Liver (tissue), 9 donors: ENCODE data around the gene CYP3A5. TPM values are rescaled to one million over a fixed set of nuclear protein-coding genes. Genes with fewer than 3 reads are reported as not detected.

Experiments
- DNase-seq: peaks from one replicate; pipeline ENCODE4 v3.0.0-alpha.2; 2017; ENCODE audit warnings: low spot score
- H3K27ac ChIP-seq, 2 donors: one replicate each; pipeline ENCODE4 v1.7.0; 2013; ENCODE audit warnings: inconsistent platforms in 2 of 2, low read length in 2 of 2, control low read depth in 1 of 2, low read depth in 1 of 2, mild to moderate bottlenecking in 1 of 2
- H3K27me3 ChIP-seq, 4 donors: one replicate each; pipeline versions ENCODE4 v1.6.1 to v1.7.0; 2013; ENCODE audit warnings: low read length in 3 of 4, inconsistent platforms in 1 of 4, mild to moderate bottlenecking in 1 of 4, moderate library complexity in 1 of 4; ENCODE audit not compliant: control insufficient read depth in 4 of 4, insufficient read depth in 4 of 4
- H3K36me3 ChIP-seq, 4 donors: one replicate each; pipeline versions ENCODE4 v1.6.1 to v1.7.0; 2013; ENCODE audit warnings: low read length in 3 of 4, mild to moderate bottlenecking in 3 of 4, low read depth in 1 of 4, moderate library complexity in 1 of 4; ENCODE audit not compliant: control insufficient read depth in 4 of 4, insufficient read depth in 3 of 4
- H3K4me1 ChIP-seq, 4 donors: one replicate each; pipeline versions ENCODE4 v1.6.1 to v1.7.0; 2013; ENCODE audit warnings: low read length in 3 of 4, mild to moderate bottlenecking in 3 of 4, moderate library complexity in 1 of 4; ENCODE audit not compliant: control insufficient read depth in 4 of 4, insufficient read depth in 4 of 4
- H3K4me3 ChIP-seq, 3 donors: one replicate each; pipeline versions ENCODE4 v1.6.1 to v1.7.0; 2013; ENCODE audit warnings: low read length in 3 of 3, control low read depth in 1 of 3, low read depth in 1 of 3, mild to moderate bottlenecking in 1 of 3
- H3K9ac ChIP-seq, 2 donors: one replicate each; pipeline ENCODE4 v1.7.0; 2013; ENCODE audit warnings: low read length in 2 of 2, mild to moderate bottlenecking in 2 of 2, moderate library complexity in 2 of 2, control low read depth in 1 of 2, low read depth in 1 of 2
- H3K9me3 ChIP-seq, 4 donors: one replicate each; pipeline versions ENCODE4 v1.6.1 to v1.7.0; 2013; ENCODE audit warnings: low read length in 3 of 4; ENCODE audit not compliant: control insufficient read depth in 4 of 4
- ATF3 ChIP-seq: IDR thresholded peaks from 2 replicates; pipeline ENCODE4 v1.6.1; 2016; ENCODE audit warnings: antibody characterized with exemption
- CTCF ChIP-seq: fragments of 150-350 bp; IDR thresholded peaks from 2 replicates; pipeline ENCODE4 v1.5.1; 2017; ENCODE audit warnings: improper control_type of control experiment, low read depth, low read length; ENCODE audit not compliant: missing input control
- EGR1 ChIP-seq, 2 donors: IDR thresholded peaks; 2 replicates each; pipeline ENCODE4 v1.6.1; 2016 to 2018; ENCODE audit warnings: antibody characterized with exemption in 2 of 2, low read depth in 2 of 2
- FOXA1 ChIP-seq: IDR thresholded peaks from 2 replicates; pipeline ENCODE4 v1.6.1; 2016; ENCODE audit warnings: antibody characterized with exemption
- FOXA2 ChIP-seq: IDR thresholded peaks from 2 replicates; pipeline ENCODE4 v1.6.1; 2016; ENCODE audit warnings: antibody characterized with exemption
- GABPA ChIP-seq, 2 donors: IDR thresholded peaks in 1 of 2; conservative IDR thresholded peaks in 1 of 2; 2 replicates each; pipeline ENCODE4 v1.6.1; 2016; ENCODE audit warnings: antibody characterized with exemption in 2 of 2, mild to moderate bottlenecking in 1 of 2, moderate library complexity in 1 of 2
- HNF4A ChIP-seq, 2 donors: conservative IDR thresholded peaks; 2 replicates each; pipeline ENCODE4 v1.6.1; 2016; ENCODE audit warnings: antibody characterized with exemption in 2 of 2, mild to moderate bottlenecking in 2 of 2
- HNF4G ChIP-seq: IDR thresholded peaks from 2 replicates; pipeline ENCODE4 v1.6.1; 2016; ENCODE audit warnings: antibody characterized with exemption
- JUND ChIP-seq, 2 donors: IDR thresholded peaks; 2 replicates each; pipeline ENCODE4 v1.6.1; 2016; ENCODE audit warnings: antibody characterized with exemption in 2 of 2
- MAX ChIP-seq: IDR thresholded peaks from 2 replicates; pipeline ENCODE4 v1.6.1; 2016; ENCODE audit warnings: antibody characterized with exemption
- NR2F2 ChIP-seq: IDR thresholded peaks from 2 replicates; pipeline ENCODE4 v1.6.1; 2016; ENCODE audit warnings: antibody characterized with exemption
- RAD21 ChIP-seq, 2 donors: IDR thresholded peaks; 2 replicates each; pipeline ENCODE4 v1.6.1; 2016; ENCODE audit warnings: antibody characterized with exemption in 2 of 2, mild to moderate bottlenecking in 2 of 2
- REST ChIP-seq: IDR thresholded peaks from 2 replicates; pipeline ENCODE4 v1.6.1; 2016; ENCODE audit warnings: antibody characterized with exemption, mild to moderate bottlenecking
- RXRA ChIP-seq, 2 donors: IDR thresholded peaks; 2 replicates each; pipeline ENCODE4 v1.6.1; 2017 to 2018; ENCODE audit warnings: antibody characterized with exemption in 2 of 2, mild to moderate bottlenecking in 1 of 2
- SP1 ChIP-seq: IDR thresholded peaks from 2 replicates; pipeline ENCODE4 v1.6.1; 2018; ENCODE audit warnings: antibody characterized with exemption, mild to moderate bottlenecking
- WGBS: extraction: QIAGEN DNeasy Blood & Tissue Kit; methylation state at CpG from one replicate; pipeline ENCODE4 v1.1.7; 2013; 5-methylcytosine and 5-hydroxymethylcytosine counted together
- polyA plus RNA-seq, 2 donors: library from polyadenylated mRNA; stranded (reverse) in 1 of 2; unstranded in 1 of 2; fragments of 200-250 nt in 1 of 2; fragments of >200 nt in 1 of 2; fragmentation: Nextera tagmentation in 1 of 2; extraction: Ambion mirVana in 1 of 2; gene quantifications; one replicate each; pipeline versions ENCODE4 v1.2.1 to v1.2.3, GENCODE V29; 2013 to 2015
- total RNA-seq, 2 donors: library from RNA; depleted of rRNA; stranded (reverse); fragments of >200 nt; gene quantifications; one replicate each; pipeline ENCODE4 v1.2.3, GENCODE V29; 2014
- donor health status: healthy.
- donor health status: healthy.
- donor health status: healthy.
- donor health status: healthy.
- donor health status: healthy.

The CYP3A5 gene
- total and polyA plus RNA-seq, 4 donors: 21.9 to 1,413 (median 717) TPM

GRCh38 chr7:99713995-99714570 lies 34.3 kb upstream of the CYP3A5 start:
- no peak overlapping the region for H3K4me3 ChIP-seq
- DNase-seq: no peak

GRCh38 chr7:99709838-99710578 lies 30.2 kb upstream of the CYP3A5 start:
- Histone ChIP-seq H3K4me3 (no peak overlapping the region), H3K36me3 (peaks cover 4 to 46% (median 23%) of the 10 kb centered on the region in 4 donors), H3K27ac (no peak overlapping the region), H3K27me3 (no peaks in the 10 kb centered on the region), H3K9me3 (peaks cover 0 to 6% (median 0%) of the 10 kb centered on the region in 4 donors), H3K9ac (no peak overlapping the region), H3K4me1 (no peaks in the 10 kb centered on the region)
- WGBS: 93% methylated on average over 2 of the region's 2 CpGs
- no peak for TF ChIP-seq REST
- TF ChIP-seq CTCF: no peak
- no peak for TF ChIP-seq GABPA (IDR thresholded peaks at IDR 0.05 in 1 of 2, conservative IDR thresholded peaks at IDR 0.05 in 1 of 2)
- no peak for TF ChIP-seq JUND (IDR thresholded peaks at IDR 0.05)
- TF ChIP-seq RAD21 (IDR thresholded peaks at IDR 0.05): no peak
- no peak for TF ChIP-seq HNF4G
- TF ChIP-seq HNF4A (conservative IDR thresholded peaks at IDR 0.05): no peak
- no peak for TF ChIP-seq ATF3
- TF ChIP-seq NR2F2: no peak
- no peak for TF ChIP-seq SP1
- TF ChIP-seq FOXA1: no peak
- TF ChIP-seq EGR1 (IDR thresholded peaks at IDR 0.05; ENCODE audit: low read depth in 2 of 2): no peak
- no peak for TF ChIP-seq RXRA (IDR thresholded peaks at IDR 0.05)
- TF ChIP-seq FOXA2: no peak
- no peak for DNase-seq

More at GRCh38 chr7:99713995-99714570, 34.3 kb upstream of the CYP3A5 start:
- H3K27ac ChIP-seq: no peak overlapping the region
- no peaks in the 10 kb centered on the region for H3K4me1 ChIP-seq
- no peaks in the 10 kb centered on the region for H3K9me3 ChIP-seq
- no peaks in the 10 kb centered on the region for H3K27me3 ChIP-seq
- TF ChIP-seq RXRA (IDR thresholded peaks at IDR 0.05) (no peak), CTCF (no peak), RAD21 (IDR thresholded peaks at IDR 0.05) (no peak), ATF3 (no peak), HNF4A (conservative IDR thresholded peaks at IDR 0.05) (no peak), SP1 (no peak), JUND (IDR thresholded peaks at IDR 0.05) (no peak), FOXA1 (no peak), MAX (no peak), NR2F2 (no peak), EGR1 (IDR thresholded peaks at IDR 0.05; ENCODE audit: low read depth in 2 of 2) (no peak)
- no peak overlapping the region for H3K9ac ChIP-seq
- H3K36me3 ChIP-seq: peaks cover 1 to 37% (median 18%) of the 10 kb centered on the region in 4 donors
- WGBS: 91% methylated on average over 3 of the region's 3 CpGs
